MG63 (cell line): ENCODE measurements around the gene RAB34. TPM values are rescaled to one million over a fixed set of nuclear protein-coding genes. Genes with fewer than 3 reads are reported as not detected.

Experiments
- DNase-seq: peaks from one replicate; pipeline ENCODE4 v3.0.0-alpha.2; 2020
- H3K27me3 ChIP-seq: fragments of 250-450 bp; sonication (Bioruptor Pico); 2 replicates; pipeline ENCODE4 v1.5.1; 2020; ENCODE audit warnings: mild to moderate bottlenecking, moderate library complexity
- H3K36me3 ChIP-seq: fragments of 250-450 bp; sonication (Bioruptor Pico); 2 replicates; pipeline ENCODE4 v1.5.1; 2020; ENCODE audit warnings: mild to moderate bottlenecking, moderate library complexity
- H3K4me3 ChIP-seq: fragments of 250-450 bp; sonication (Bioruptor Pico); 2 replicates; pipeline ENCODE4 v1.5.1; 2020; ENCODE audit warnings: mild to moderate bottlenecking, moderate library complexity
- H3K9me3 ChIP-seq: fragments of 250-450 bp; sonication (Bioruptor Pico); 2 replicates; pipeline ENCODE4 v1.5.1; 2020; ENCODE audit warnings: mild to moderate bottlenecking, moderate library complexity
- total RNA-seq: library from RNA; depleted of rRNA; stranded (reverse); fragments of >200 nt; shearing (Covaris generic); gene quantifications from 2 replicates; pipeline ENCODE4 v1.2.3, GENCODE V29; 2014; ENCODE audit warnings: low replicate concordance

RAB34 gene
- total RNA-seq, 1 experiment from 2014 or later, result 645 TPM

DNA sequence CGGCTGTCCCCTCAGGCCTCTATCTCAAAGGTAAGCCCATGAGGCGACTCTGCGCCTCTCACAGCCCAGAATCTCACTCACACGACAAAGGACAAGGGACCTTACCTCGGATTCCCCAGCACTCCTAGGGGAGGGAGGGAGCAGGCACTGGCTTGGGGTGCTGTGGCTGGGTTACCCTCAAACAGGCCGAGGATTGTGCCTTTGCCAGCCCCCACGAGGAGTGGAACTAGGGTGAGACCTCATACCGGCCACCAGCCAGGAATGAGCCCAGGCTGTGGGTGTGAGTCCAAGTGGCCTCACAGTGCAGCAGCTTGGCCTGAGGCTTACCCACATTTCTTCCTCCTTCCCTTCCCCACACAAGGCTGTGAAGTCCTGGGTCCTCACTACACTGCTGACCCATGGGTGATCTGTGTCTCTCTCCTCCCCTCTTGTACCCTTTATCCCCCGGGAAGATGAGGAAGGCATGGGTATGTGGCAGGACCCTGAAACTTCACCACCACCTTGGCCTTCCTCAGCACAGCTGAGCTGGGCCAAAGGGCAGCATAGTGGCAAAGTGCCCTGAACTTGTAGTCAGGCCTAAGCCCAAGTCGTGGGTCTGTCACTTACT lies 11.8 kb downstream of the RAB34 start:
- no peak overlapping the region for H3K4me3 ChIP-seq
- H3K36me3 ChIP-seq, result peaks cover 44% of the 10 kb centered on the region
- H3K27me3 ChIP-seq, result no peaks in the 10 kb centered on the region
- no peak for DNase-seq
- H3K9me3 ChIP-seq, result no peaks in the 10 kb centered on the region

DNA sequence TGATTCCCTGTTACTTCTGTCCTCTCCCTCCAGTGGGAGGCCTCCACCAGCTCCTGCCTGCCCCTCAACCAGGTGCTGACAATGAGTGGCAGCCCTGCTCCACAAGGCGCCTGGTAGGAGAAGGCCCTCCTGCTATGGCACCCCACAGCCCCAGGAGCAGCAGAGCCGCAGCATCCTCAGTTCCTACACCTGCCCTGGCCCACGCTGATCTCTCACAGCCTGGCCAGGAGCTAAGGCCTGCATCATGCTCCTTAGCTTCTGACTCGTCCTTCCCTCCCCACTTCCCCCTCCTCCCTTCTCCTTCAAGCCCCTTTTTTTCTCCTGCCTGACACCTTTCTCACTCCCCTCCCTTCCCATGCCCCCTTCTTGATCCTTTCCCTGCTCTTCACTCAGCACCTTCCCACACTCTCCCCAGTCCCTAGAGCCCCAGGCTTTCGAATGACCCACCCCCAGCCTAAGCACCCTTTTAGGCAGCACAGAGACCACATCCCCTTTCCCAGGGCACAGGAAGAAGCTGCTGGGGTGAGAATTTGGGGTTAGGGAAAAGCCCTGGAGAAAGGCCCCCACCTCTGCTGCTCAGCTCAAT lies 12.5 kb downstream of the RAB34 start:
- H3K27me3 ChIP-seq, result no peaks in the 10 kb centered on the region
- no peak overlapping the region for H3K4me3 ChIP-seq
- no peaks in the 10 kb centered on the region for H3K9me3 ChIP-seq
- DNase-seq, result no peak
- peaks cover 50% of the 10 kb centered on the region for H3K36me3 ChIP-seq

DNA sequence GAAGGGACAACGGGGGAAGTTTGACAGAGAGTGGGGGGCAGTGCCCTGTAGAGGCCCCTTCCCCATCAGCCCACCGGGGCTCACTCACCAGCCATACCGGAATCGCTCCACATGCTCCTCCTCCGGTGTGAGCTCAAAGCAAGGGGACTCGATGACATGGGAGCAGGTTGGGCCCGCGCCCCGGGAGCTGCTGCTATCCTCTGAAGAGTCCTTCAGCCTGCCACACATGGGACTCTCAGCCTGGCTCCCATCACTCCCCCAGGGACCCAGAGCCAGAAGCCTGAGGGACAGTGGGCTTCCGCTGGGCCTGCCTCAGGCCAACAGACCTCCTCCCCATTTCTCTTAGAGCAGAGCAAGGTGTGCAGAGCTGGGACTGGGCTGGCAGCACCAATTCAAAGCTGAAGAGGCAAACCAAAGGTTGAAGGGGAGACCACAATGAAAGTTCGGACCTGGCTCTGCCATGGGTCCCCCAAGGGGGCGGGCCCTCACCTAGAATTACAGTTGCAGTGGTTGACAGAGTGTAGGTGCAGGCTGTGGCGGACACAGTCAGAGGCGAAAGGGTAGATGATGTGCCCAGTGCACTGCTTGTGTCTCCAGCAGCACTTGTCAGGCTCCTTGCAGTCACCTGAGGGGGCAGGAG lies 13.3 kb downstream of the RAB34 start:
- Histone ChIP-seq H3K4me3 (no peak overlapping the region), H3K27me3 (no peaks in the 10 kb centered on the region), H3K9me3 (no peaks in the 10 kb centered on the region), H3K36me3 (peaks cover 58% of the 10 kb centered on the region)
- no peak for DNase-seq

- Histone ChIP-seq H3K27me3 (no peaks in the 10 kb centered on the region), H3K36me3 (peaks cover 64% of the 10 kb centered on the region), H3K4me3 (no peak overlapping the region), H3K9me3 (no peaks in the 10 kb centered on the region)
- no peak for DNase-seq
Observed at GRCh38 chr17:28703552-28704218, 14.0 kb downstream of the RAB34 start.

- DNase-seq, result no peak
- Histone ChIP-seq H3K27me3 (no peaks in the 10 kb centered on the region), H3K36me3 (peaks cover 74% of the 10 kb centered on the region)
Observed at GRCh38 chr17:28702752-28703150, 14.9 kb downstream of the RAB34 start.

DNA sequence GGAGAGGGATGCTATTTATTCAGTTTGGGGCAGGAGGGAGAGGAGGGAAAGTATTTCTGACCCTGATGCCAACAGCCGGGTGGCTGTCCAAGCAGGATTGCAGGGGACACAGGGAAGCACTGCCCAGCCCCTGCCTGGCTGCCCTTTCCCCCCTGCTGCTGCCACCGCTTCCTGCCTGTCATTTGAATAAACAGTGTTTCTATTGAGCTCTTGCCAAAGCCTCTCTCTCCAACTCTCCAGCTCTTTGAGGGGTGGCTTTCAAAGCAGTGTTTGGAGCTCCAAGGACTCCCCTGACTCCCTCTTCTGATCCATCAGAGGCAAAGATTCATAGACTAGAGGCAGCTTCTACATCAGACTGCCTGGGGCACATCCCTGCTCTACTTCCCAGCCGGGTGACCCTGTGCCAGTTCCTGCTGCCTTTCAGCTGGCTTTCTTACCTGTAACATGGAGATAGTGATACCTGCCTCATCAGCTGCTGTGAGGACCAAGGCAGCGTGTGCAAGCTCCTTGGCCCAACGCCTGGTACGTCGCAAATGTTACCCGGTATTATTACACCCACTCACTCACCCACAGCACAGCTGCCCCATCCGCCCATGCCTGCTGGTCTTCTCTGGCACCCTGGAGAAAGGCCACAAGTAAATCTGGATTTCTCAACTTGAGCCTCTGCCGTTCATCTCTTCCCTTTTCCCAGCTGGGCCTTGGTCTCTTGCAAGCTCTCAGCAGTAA lies 15.5 kb downstream of the RAB34 start:
- Histone ChIP-seq H3K4me3 (no peak overlapping the region), H3K27me3 (no peaks in the 10 kb centered on the region), H3K36me3 (peaks cover 79% of the 10 kb centered on the region), H3K9me3 (no peaks in the 10 kb centered on the region)
- DNase-seq, result no peak

More at GRCh38 chr17:28702752-28703150, 14.9 kb downstream of the RAB34 start:
- no peaks in the 10 kb centered on the region for H3K9me3 ChIP-seq
- no peak overlapping the region for H3K4me3 ChIP-seq

DNA sequence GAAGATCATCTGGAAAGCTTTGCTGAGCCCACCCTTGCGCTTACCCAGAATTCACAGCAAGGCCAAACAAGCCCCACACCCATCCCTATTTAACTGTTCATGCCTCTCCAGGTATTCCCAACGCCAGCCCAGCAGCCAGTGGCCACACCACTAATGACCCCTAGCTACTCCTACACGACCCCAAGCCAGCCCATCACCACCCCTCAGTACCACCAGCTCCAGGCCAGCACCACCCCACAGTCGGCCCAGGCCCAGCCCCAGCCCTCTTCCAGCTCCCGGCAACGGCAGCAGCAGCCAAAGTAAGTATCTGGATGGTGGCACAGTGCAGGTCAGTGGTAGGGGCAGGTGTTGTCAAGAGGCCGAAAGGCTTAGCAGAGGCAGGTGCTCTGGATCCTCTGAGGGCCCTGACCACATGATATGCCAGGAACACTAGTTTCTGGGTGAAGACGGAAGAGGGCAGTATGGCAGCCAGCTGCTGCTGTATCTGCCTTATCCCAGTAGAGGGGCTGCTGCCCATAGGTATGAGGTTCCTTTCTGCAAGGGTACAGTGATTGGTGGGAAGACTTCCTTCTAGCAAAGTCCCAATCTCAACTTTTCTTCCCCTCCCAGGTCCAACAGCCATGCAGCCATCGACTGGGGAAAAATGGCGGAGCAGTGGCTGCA lies 16.7 kb downstream of the RAB34 start:
- H3K4me3 ChIP-seq, result no peak overlapping the region
- peaks cover 79% of the 10 kb centered on the region for H3K36me3 ChIP-seq
- no peaks in the 10 kb centered on the region for H3K9me3 ChIP-seq
- H3K27me3 ChIP-seq, result no peaks in the 10 kb centered on the region
- no peak for DNase-seq

DNA sequence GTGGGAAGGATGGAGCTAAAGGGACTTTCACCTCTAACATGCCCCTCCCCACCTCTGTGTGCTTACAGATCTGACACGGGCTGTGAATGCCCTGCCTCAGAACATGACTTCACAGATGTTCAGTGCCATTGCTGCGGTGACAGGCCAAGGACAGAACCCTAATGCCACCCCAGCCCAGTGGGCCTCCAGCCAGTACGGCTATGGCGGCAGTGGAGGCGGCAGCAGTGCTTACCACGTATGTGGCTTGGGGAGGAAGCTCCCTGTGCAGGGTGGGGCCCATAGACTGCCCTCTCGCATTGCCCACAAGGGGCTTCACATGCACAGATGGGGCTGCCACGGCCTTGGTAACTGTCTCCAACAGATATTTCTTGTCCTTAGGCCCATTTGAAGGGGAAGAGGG lies 17.4 kb downstream of the RAB34 start:
- no peaks in the 10 kb centered on the region for H3K9me3 ChIP-seq
- H3K4me3 ChIP-seq, result no peak overlapping the region
- peaks cover 80% of the 10 kb centered on the region for H3K36me3 ChIP-seq
- DNase-seq, result no peak
- H3K27me3 ChIP-seq, result no peaks in the 10 kb centered on the region

DNA sequence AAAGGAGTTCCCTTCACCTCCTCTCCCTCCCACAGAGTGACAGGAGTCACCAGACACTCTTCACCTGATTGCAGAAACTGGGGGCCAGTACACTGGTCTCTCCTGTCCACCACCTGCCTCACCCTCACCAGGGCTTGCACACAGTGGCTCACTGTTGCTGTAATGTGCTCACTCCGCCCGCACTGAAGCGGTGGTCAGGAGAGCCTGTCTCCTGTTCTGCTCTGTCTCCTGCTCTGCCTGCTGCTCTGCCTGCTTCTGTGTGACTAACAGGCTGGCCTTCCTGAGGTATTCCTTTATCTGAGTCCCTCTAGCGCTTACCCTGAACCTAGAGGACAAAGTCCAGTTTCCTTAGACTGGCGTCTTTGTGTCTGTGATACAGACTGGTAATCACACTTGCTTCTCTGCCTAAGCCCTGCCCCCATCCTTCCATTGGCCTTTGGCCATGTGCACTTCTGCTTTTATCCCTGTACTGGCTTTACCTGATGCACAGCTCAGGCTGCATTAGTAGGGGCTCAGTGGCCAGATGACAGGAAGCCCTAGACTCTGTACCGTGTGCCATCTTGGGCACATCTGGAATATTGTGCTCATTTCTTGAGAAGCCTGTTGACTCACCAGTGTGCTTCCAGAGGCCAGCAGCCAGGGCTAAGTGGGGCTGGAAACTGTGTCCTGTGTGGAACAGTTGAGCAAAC lies 19.3 kb downstream of the RAB34 start:
- DNase-seq, result no peak
- Histone ChIP-seq H3K36me3 (peaks cover 88% of the 10 kb centered on the region), H3K27me3 (no peaks in the 10 kb centered on the region), H3K4me3 (no peak overlapping the region), H3K9me3 (no peaks in the 10 kb centered on the region)

DNA sequence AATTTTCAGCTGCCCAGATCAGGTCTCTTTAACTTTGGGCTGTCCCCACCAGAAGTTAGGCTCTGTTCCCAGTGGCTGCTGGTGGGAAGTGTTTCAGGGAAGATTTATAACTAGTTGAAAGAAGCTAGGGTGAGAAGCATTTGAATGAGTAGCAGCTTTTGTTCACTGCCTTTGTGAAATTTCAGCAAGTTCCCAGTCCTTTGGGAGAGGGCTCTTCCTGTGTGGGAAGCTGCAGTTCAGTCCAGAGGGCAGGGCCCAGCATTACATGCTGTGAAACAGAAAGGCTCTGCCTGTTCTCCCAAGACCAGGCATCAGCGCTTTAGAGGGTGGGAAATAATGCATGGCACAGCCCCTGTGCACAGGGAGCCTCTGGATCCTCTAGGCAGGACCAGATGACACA lies 23.8 kb downstream of the RAB34 start:
- no peak for DNase-seq
- Histone ChIP-seq H3K4me3 (no peak overlapping the region), H3K9me3 (no peaks in the 10 kb centered on the region), H3K27me3 (no peaks in the 10 kb centered on the region), H3K36me3 (peaks cover 85% of the 10 kb centered on the region)

- Histone ChIP-seq H3K4me3 (no peak overlapping the region), H3K27me3 (no peaks in the 10 kb centered on the region), H3K9me3 (no peaks in the 10 kb centered on the region), H3K36me3 (peaks cover 90% of the 10 kb centered on the region)
- no peak for DNase-seq
Observed at GRCh38 chr17:28689011-28689410, 28.7 kb downstream of the RAB34 start.

DNA sequence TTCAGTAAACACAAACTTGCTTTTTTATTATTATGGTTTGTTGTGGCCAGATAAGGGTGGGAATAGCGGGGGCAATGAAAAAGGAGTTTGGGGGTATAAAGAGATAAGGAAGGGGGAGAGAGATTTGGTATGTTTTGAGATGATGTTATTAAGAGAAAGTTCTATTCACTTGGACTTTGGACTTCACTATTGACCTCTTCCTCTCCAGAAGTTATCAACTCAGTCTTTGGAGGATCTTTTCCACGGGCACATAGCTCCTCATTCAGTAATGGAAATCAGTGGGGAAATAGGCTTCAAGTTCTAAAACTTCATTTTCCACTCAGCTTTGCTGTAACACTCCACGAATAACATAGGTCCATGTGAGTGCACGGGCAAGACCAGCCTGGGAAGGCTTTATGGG lies 29.2 kb downstream of the RAB34 start:
- Histone ChIP-seq H3K27me3 (no peaks in the 10 kb centered on the region), H3K36me3 (peaks cover 89% of the 10 kb centered on the region), H3K9me3 (no peaks in the 10 kb centered on the region), H3K4me3 (no peak overlapping the region)
- no peak for DNase-seq

- no peak overlapping the region for H3K4me3 ChIP-seq
- no peak for DNase-seq
- H3K9me3 ChIP-seq, result no peaks in the 10 kb centered on the region
- H3K27me3 ChIP-seq, result no peaks in the 10 kb centered on the region
- peaks cover 92% of the 10 kb centered on the region for H3K36me3 ChIP-seq
Observed at GRCh38 chr17:28686296-28686695, 31.4 kb downstream of the RAB34 start.

GRCh38 chr17:28685366-28685765 lies 32.3 kb downstream of the RAB34 start:
- Histone ChIP-seq H3K4me3 (no peak overlapping the region), H3K27me3 (no peaks in the 10 kb centered on the region), H3K36me3 (peaks cover 92% of the 10 kb centered on the region), H3K9me3 (no peaks in the 10 kb centered on the region)
- no peak for DNase-seq

- peaks cover 92% of the 10 kb centered on the region for H3K36me3 ChIP-seq
- DNase-seq, result no peak
- H3K9me3 ChIP-seq, result no peaks in the 10 kb centered on the region
- no peak overlapping the region for H3K4me3 ChIP-seq
- no peaks in the 10 kb centered on the region for H3K27me3 ChIP-seq
Observed at GRCh38 chr17:28684963-28685362, 32.7 kb downstream of the RAB34 start.

DNA sequence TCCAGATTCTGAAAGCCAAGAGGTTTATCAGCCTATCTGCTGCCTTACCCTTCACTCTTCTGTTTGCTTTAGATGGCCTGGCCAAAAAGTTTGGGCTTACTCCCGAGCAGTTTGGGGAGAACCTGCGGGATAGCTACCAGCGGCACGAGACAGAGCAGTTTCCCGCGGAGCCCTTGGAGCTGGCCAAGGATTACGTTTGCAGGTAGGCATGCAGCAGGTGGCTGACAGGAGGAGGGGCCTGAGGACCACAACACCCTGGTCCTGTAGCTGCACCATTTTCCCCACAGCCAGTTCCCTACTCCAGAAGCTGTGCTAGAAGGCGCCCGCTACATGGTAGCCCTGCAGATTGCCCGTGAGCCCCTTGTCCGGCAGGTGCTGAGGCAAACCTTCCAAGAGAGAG lies 35.0 kb downstream of the RAB34 start:
- H3K27me3 ChIP-seq, result no peaks in the 10 kb centered on the region
- H3K36me3 ChIP-seq, result peaks cover 92% of the 10 kb centered on the region
- no peaks in the 10 kb centered on the region for H3K9me3 ChIP-seq
- DNase-seq, result no peak
- H3K4me3 ChIP-seq, result no peak overlapping the region
